Endodermal cell (in vitro differentiated cells): ENCODE measurements around the gene DDX39B. TPM values are rescaled to one million over a fixed set of nuclear protein-coding genes. Genes with fewer than 3 reads are reported as not detected.
"Not testable (repeated sequence)": the region's sequence is repeated elsewhere in the genome, so short reads cannot be mapped to it uniquely, and the experiment has no call there.

Source experiments
- DNase-seq: peaks from one replicate; pipeline ENCODE4 v3.0.0-alpha.2; 2017
- H3K27ac ChIP-seq: 2 replicates; pipeline ENCODE4 v1.5.1; 2013; ENCODE audit warnings: mild to moderate bottlenecking, low read depth, low read length, moderate library complexity
- H3K27me3 ChIP-seq: 2 replicates; pipeline ENCODE4 v1.6.1; 2013; ENCODE audit warnings: mild to moderate bottlenecking, low read length, moderate library complexity; ENCODE audit not compliant: insufficient read depth, control insufficient read depth, poor library complexity, severe bottlenecking
- H3K36me3 ChIP-seq: 2 replicates; pipeline ENCODE4 v1.7.0; 2013; ENCODE audit warnings: mild to moderate bottlenecking, low read length, moderate library complexity; ENCODE audit not compliant: control insufficient read depth, insufficient read depth
- H3K4me1 ChIP-seq: one replicate; pipeline ENCODE4 v1.7.0; 2013; ENCODE audit warnings: low read length; ENCODE audit not compliant: control insufficient read depth, insufficient read depth
- H3K4me3 ChIP-seq: 2 replicates; pipeline ENCODE4 v1.5.1; 2013; ENCODE audit warnings: mild to moderate bottlenecking, low read length, moderate library complexity
- H3K9ac ChIP-seq: 2 replicates; pipeline ENCODE4 v1.6.1; 2013; ENCODE audit warnings: mild to moderate bottlenecking, low read length, moderate library complexity; ENCODE audit not compliant: poor library complexity, severe bottlenecking; ENCODE audit errors: extremely low read depth
- H3K9me3 ChIP-seq: 2 replicates; pipeline ENCODE4 v1.6.1; 2013; ENCODE audit warnings: mild to moderate bottlenecking, low read length, moderate library complexity; ENCODE audit not compliant: control insufficient read depth
- H3K27ac Mint-ChIP-seq: 2 replicates; pipeline ENCODE4 v1.8.0; 2020; ENCODE audit warnings: mixed read lengths
- H3K27me3 Mint-ChIP-seq: 2 replicates; pipeline ENCODE4 v1.8.0; 2021; ENCODE audit warnings: mild to moderate bottlenecking, mixed read lengths; ENCODE audit not compliant: insufficient read depth
- H3K36me3 Mint-ChIP-seq: 2 replicates; pipeline ENCODE4 v1.8.0; 2020; ENCODE audit warnings: low read depth, mixed read lengths
- H3K4me1 Mint-ChIP-seq: 2 replicates; pipeline ENCODE4 v1.8.0; 2020; ENCODE audit warnings: mixed read lengths
- H3K4me3 Mint-ChIP-seq: 2 replicates; pipeline ENCODE4 v1.8.0; 2020; ENCODE audit warnings: mild to moderate bottlenecking, moderate library complexity, mixed read lengths
- H3K9me3 Mint-ChIP-seq: 2 replicates; pipeline ENCODE4 v1.8.0; 2020; ENCODE audit warnings: mild to moderate bottlenecking, mixed read lengths
- CTCF ChIP-seq: fragments of 200-600 bp; sonication (generic); conservative IDR thresholded peaks from 2 replicates; pipeline ENCODE4 v1.5.0; 2021; ENCODE audit warnings: antibody characterized with exemption, mild to moderate bottlenecking
- WGBS, 2 experiments: methylation state at CpG; one replicate each; pipeline versions ENCODE4 v1.1.5 to v1.1.7; 2013; ENCODE audit warnings: missing lambda C conversion rate in 2 of 2, mixed read lengths in 1 of 2; ENCODE audit not compliant: insufficient coverage in 1 of 2, insufficient read length in 1 of 2; 5-methylcytosine and 5-hydroxymethylcytosine counted together
- total RNA-seq, 2 donors: library from RNA; stranded (reverse); fragmentation: NEBNext Ultra II Directional in 1 of 2; extraction: Animal tissue kit (Norgen Biotek cat#: 25700) in 1 of 2; gene quantifications; 2 replicates in 1 of 2; 3 replicates in 1 of 2; pipeline ENCODE4 v1.2.1, GENCODE V29; 2021

DDX39B gene
- total RNA-seq, 2 donors from 2014 or later, result 572 to 654 TPM

DNA sequence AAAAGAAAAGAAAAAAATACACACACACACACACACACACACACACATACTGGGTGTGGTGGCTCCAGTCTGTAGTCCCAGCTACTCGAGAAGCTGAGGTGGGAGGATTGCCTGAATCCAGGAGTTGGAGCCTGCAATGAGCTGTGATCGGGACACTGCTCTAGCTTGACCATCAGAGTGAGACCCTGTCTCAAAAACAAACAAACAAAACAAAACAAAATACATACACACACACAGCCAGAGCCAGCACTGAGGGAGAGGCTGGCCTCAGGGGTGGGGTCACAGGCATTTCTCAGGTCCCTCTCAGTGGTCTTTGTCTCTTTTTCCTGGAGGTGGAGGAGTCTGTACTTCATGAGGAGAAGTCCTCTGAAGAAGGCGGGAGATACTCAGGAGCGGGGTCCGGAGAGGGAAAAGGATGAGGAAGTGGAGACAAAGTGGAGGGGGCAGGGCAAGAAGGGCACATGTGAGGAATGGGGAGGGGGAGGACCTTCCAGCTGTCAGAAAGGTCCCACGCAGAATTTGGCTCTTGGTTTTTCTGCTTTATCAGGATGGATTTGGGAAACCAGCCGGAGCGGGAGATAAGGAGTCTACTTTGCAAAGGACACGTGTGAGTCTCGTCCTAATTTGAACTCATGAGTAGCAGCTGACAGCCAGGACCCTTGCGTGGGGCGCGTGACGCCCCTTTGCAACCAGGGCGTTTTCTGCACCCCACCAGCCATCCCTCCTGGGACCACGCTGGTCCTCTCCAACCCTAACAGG is 51.5 kb downstream of the DDX39B start:
- Histone ChIP-seq H3K9ac (no peak overlapping the region), H3K4me1 (no peaks in the 10 kb centered on the region), H3K9me3 (no peaks in the 10 kb centered on the region), H3K4me3 (no peak overlapping the region), H3K27me3 (peaks cover 14% of the 10 kb centered on the region), H3K27ac (no peak overlapping the region), H3K36me3 (no peaks in the 10 kb centered on the region)
- no peaks in the 10 kb centered on the region for H3K36me3 Mint-ChIP-seq
- DNase-seq, result peak; percentile 31
- H3K4me3 Mint-ChIP-seq, result no peak overlapping the region
- H3K4me1 Mint-ChIP-seq, result peaks cover 2% of the 10 kb centered on the region
- no peak for TF ChIP-seq CTCF
- 84 to 88% methylated on average over 7 to 16 of the region's 16 CpGs for WGBS, 2 experiments
- H3K27me3 Mint-ChIP-seq, result peaks cover 33% of the 10 kb centered on the region
- no peak overlapping the region for H3K27ac Mint-ChIP-seq
- H3K9me3 Mint-ChIP-seq, result no peaks in the 10 kb centered on the region

DNA sequence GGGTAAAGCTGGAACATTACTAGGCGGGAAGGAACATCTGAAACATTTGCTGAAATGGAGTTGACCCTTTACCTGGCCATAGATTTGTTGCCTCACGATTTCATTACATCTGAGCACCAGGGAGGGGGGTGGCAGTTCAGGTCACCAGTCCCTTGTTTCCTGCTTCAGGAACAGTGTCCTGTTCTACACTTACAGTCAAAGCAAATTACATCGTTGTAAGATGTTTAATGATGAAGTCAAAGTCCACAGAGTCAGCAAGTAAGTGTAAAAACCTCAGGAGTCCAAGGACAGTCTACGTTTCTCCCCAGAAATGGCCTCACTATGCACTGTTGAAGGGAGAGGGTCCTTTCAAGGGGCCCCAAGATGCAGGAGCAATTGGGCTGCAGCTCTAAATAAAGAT is 52.7 kb downstream of the DDX39B start:
- Histone ChIP-seq H3K36me3 (no peaks in the 10 kb centered on the region), H3K9ac (no peak overlapping the region), H3K4me1 (no peaks in the 10 kb centered on the region), H3K27ac (no peak overlapping the region), H3K4me3 (no peak overlapping the region), H3K9me3 (no peaks in the 10 kb centered on the region), H3K27me3 (peaks cover 2% of the 10 kb centered on the region)
- no peaks in the 10 kb centered on the region for H3K9me3 Mint-ChIP-seq
- TF ChIP-seq CTCF, result no peak
- no peaks in the 10 kb centered on the region for H3K36me3 Mint-ChIP-seq
- WGBS, 2 experiments, result 88 to 94% methylated on average over 2 to 4 of the region's 4 CpGs
- H3K27ac Mint-ChIP-seq, result no peak overlapping the region
- H3K4me1 Mint-ChIP-seq, result peaks cover 2% of the 10 kb centered on the region
- no peak overlapping the region for H3K4me3 Mint-ChIP-seq
- peaks cover 21% of the 10 kb centered on the region for H3K27me3 Mint-ChIP-seq
- DNase-seq, result no peak

- H3K4me3 ChIP-seq, H3K9me3 Mint-ChIP-seq, H3K4me1 ChIP-seq, H3K9ac ChIP-seq, H3K9me3 ChIP-seq, H3K36me3 Mint-ChIP-seq, H3K27me3 ChIP-seq, H3K27ac Mint-ChIP-seq, H3K27ac ChIP-seq, H3K4me3 Mint-ChIP-seq, H3K4me1 Mint-ChIP-seq, H3K36me3 ChIP-seq: not testable (repeated sequence)
- H3K27me3 Mint-ChIP-seq, result peaks cover 16% of the 10 kb centered on the region
- WGBS, 2 experiments, result 77 to 80% methylated on average over 2 to 6 of the region's 6 CpGs
- peak; percentile 11 for DNase-seq
These were observed 54.1 kb downstream of the DDX39B start for GRCh38 chr6:31487674-31488073.

DNA sequence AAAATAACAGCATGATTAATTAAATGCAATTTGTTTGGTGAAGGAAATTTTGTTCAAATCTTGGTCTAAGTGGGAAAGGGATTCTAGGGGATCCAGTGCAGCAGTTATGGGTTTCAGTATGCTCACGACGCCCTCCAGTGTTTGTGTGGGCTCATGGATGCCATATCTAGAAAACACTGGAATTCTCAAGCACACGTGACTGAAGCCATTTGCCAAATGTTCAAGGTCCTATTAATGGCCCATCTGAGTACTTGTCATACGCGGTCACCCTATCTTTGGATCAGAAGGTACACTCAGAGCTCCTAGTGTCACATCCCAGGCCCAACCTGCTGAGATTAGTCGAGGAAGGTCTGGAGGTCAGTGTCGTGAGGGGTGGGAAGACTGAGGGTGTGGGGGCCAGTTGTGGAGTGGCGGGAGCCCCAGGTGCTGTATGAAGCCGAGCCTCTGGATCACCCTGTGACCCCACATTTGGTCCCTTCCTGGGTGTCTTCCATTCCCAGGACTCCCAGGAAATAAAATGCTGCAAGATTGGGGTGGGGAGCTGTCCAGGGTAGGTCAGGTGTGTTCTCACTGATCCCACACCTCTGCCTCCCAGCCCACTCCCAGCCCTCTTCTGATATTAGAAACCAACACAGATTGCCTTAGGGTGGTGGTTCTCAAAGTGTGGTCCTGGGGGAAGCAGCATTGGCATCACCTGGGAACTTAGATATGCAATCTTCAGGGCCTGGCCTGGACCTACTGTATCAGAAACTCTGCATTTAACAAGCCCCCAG is 55.6 kb downstream of the DDX39B start:
- not testable (repeated sequence) for H3K27me3 ChIP-seq, H3K4me3 ChIP-seq, H3K36me3 Mint-ChIP-seq, H3K4me1 ChIP-seq, H3K9ac ChIP-seq, H3K9me3 Mint-ChIP-seq, H3K36me3 ChIP-seq, H3K27ac Mint-ChIP-seq, H3K4me3 Mint-ChIP-seq, H3K27ac ChIP-seq, H3K4me1 Mint-ChIP-seq, H3K9me3 ChIP-seq
- no CpG with 5 or more reads among the region's 9 CpGs for WGBS, 2 experiments
- peaks cover 10% of the 10 kb centered on the region for H3K27me3 Mint-ChIP-seq
- DNase-seq, result peak; percentile 45
